OCI-LY1 (cell line): Measurements from ENCODE around the gene ATOX1.

ENCODE experiments used
- H2AFZ ChIP-seq: fragments of 200-600 bp; sonication (generic), shearing (Covaris generic); 2 replicates; pipeline ENCODE4 v1.6.0; 2014; ENCODE audit warnings: antibody characterized with exemption, mild to moderate bottlenecking, low read length
- H3F3A ChIP-seq: fragments of 200-600 bp; sonication (generic), shearing (Covaris generic); 2 replicates; pipeline ENCODE4 v1.6.0; 2014; ENCODE audit warnings: mild to moderate bottlenecking, antibody characterized with exemption, low read length, moderate library complexity; ENCODE audit not compliant: insufficient read depth
- H3K27ac ChIP-seq: fragments of 200-600 bp; sonication (generic); 2 replicates; pipeline ENCODE4 v1.5.1; 2014; ENCODE audit warnings: low read length, mixed run types, mild to moderate bottlenecking, low read depth; ENCODE audit not compliant: poor library complexity, severe bottlenecking
- H3K27me3 ChIP-seq: fragments of 200-600 bp; sonication (generic); 2 replicates; pipeline ENCODE4 v1.6.0; 2014; ENCODE audit warnings: antibody characterized with exemption, mild to moderate bottlenecking, low read length, moderate library complexity; ENCODE audit not compliant: insufficient read depth
- H3K36me3 ChIP-seq: fragments of 200-600 bp; sonication (generic); 2 replicates; pipeline ENCODE4 v1.6.1; 2014; ENCODE audit warnings: mild to moderate bottlenecking, antibody characterized with exemption, low read length, moderate library complexity, mixed read lengths; ENCODE audit not compliant: insufficient read depth
- H3K4me1 ChIP-seq: fragments of 200-600 bp; sonication (generic); 2 replicates; pipeline ENCODE4 v1.5.1; 2014; ENCODE audit warnings: mild to moderate bottlenecking, low read length, moderate library complexity; ENCODE audit not compliant: insufficient read depth, severe bottlenecking
- H3K4me2 ChIP-seq: fragments of 200-600 bp; sonication (generic), shearing (Covaris generic); 2 replicates; pipeline ENCODE4 v1.6.1; 2014; ENCODE audit warnings: low read length
- H3K4me3 ChIP-seq: fragments of 200-600 bp; sonication (generic); 2 replicates; pipeline ENCODE4 v1.5.1; 2014; ENCODE audit warnings: low read length, low read depth, mild to moderate bottlenecking, mixed read lengths; ENCODE audit not compliant: poor library complexity, severe bottlenecking
- H3K79me2 ChIP-seq: fragments of 200-600 bp; shearing (Covaris generic); 2 replicates; pipeline ENCODE4 v1.6.1; 2016; ENCODE audit warnings: mixed run types, low read length, mixed read lengths; ENCODE audit not compliant: insufficient read depth
- H3K9ac ChIP-seq: fragments of 200-600 bp; sonication (generic), shearing (Covaris generic); 2 replicates; pipeline ENCODE4 v1.6.1; 2014; ENCODE audit warnings: mild to moderate bottlenecking, low read length, mixed read lengths
- H3K9me2 ChIP-seq: fragments of 200-600 bp; sonication (generic), shearing (Covaris generic); 2 replicates; pipeline ENCODE4 v1.6.1; 2014; ENCODE audit warnings: low read depth, mild to moderate bottlenecking, low read length, mixed read lengths
- H3K9me3 ChIP-seq: fragments of 200-600 bp; shearing (Covaris generic); 2 replicates; pipeline ENCODE4 v1.6.1; 2014; ENCODE audit warnings: low read length, mixed read lengths
- H4K20me1 ChIP-seq: fragments of 200-600 bp; sonication (generic), shearing (Covaris generic); 2 replicates; pipeline ENCODE4 v1.6.0; 2016; ENCODE audit warnings: mild to moderate bottlenecking, low read length; ENCODE audit not compliant: insufficient read depth
- CTCF ChIP-seq: fragments of 200-600 bp; sonication (generic), shearing (Covaris generic); IDR thresholded peaks from 2 replicates; pipeline ENCODE4 v1.5.1; 2017; ENCODE audit warnings: mild to moderate bottlenecking, antibody characterized with exemption, low read length, moderate library complexity, mixed read lengths
- EZH2 ChIP-seq: fragments of 200-600 bp; sonication (generic), shearing (Covaris generic); IDR thresholded peaks from 2 replicates; pipeline ENCODE4 v1.8.0; 2017; ENCODE audit warnings: borderline replicate concordance, mixed run types, mild to moderate bottlenecking, antibody characterized with exemption, low read length, moderate library complexity, mixed read lengths

ATOX1 gene

GRCh38 chr5:151779531-151780125 lies 21.2 kb upstream of the ATOX1 start:
- no peaks in the 10 kb centered on the region for H3K27me3 ChIP-seq
- H3K4me2 ChIP-seq: peak overlapping the region; percentile 27; the same call in 1 of the 2 replicates
- H3K9me3 ChIP-seq: no peaks in the 10 kb centered on the region
- no peak overlapping the region for H3K9ac ChIP-seq
- H3K4me3 ChIP-seq: no peak overlapping the region
- TF ChIP-seq CTCF (no peak), EZH2 (no peak)
- H2AFZ ChIP-seq: no peak overlapping the region
- peaks cover 7% of the 10 kb centered on the region; the same call in 1 of the 2 replicates for H4K20me1 ChIP-seq
- H3K27ac ChIP-seq: peak overlapping the region; percentile 26
- peaks cover 76% of the 10 kb centered on the region for H3K4me1 ChIP-seq
- peaks cover 57% of the 10 kb centered on the region for H3K36me3 ChIP-seq
- H3K9me2 ChIP-seq: no peaks in the 10 kb centered on the region
- H3K79me2 ChIP-seq: peaks cover 100% of the 10 kb centered on the region
- H3F3A ChIP-seq: no peaks in the 10 kb centered on the region

GRCh38 chr5:151775025-151775606 lies 16.7 kb upstream of the ATOX1 start:
- TF ChIP-seq CTCF (no peak), EZH2 (no peak)
- peaks cover 2% of the 10 kb centered on the region; the same call in 1 of the 2 replicates for H4K20me1 ChIP-seq
- peaks cover 74% of the 10 kb centered on the region for H3K4me1 ChIP-seq

DNA sequence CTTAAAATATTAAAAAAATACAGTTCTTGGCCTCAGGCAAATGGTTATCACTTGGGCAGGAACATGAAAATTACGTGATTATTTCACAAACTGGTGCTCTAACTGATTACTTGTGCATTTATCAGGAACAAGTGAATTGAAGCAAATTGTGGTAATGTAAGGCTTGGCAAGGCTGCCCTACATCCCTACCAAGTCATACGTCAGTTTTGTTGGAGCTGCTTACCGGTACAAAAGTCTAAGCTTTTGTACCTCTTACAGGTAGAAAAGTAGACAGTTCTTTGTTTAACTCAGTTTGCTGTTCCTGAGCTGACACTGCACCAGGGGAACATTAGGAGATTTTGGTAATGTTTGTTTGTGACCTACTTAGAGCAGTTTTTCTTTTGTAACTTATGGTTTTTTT lies 15.5 kb upstream of the ATOX1 start:
- Histone ChIP-seq H3F3A (no peaks in the 10 kb centered on the region), H3K9ac (peak overlapping the region; percentile 97), H2AFZ (no peak overlapping the region), H3K4me3 (peak overlapping the region; percentile 79), H3K27me3 (no peaks in the 10 kb centered on the region), H3K9me3 (no peaks in the 10 kb centered on the region), H3K79me2 (peaks cover 69% of the 10 kb centered on the region), H3K9me2 (no peaks in the 10 kb centered on the region), H3K4me2 (peak overlapping the region; percentile 98), H3K27ac (no peak overlapping the region), H3K4me1 (peaks cover 66% of the 10 kb centered on the region), H3K36me3 (peaks cover 62% of the 10 kb centered on the region), H4K20me1 (peaks cover 2% of the 10 kb centered on the region; the same call in 1 of the 2 replicates)
- no peak for TF ChIP-seq CTCF
- no peak for TF ChIP-seq EZH2

More at GRCh38 chr5:151775025-151775606, 16.7 kb upstream of the ATOX1 start:
- Histone ChIP-seq H2AFZ (no peak overlapping the region), H3F3A (no peaks in the 10 kb centered on the region), H3K4me3 (peak overlapping the region; percentile 79), H3K9me3 (no peaks in the 10 kb centered on the region), H3K9me2 (no peaks in the 10 kb centered on the region), H3K4me2 (peak overlapping the region; percentile 98), H3K79me2 (peaks cover 80% of the 10 kb centered on the region), H3K9ac (peak overlapping the region; percentile 97), H3K27me3 (no peaks in the 10 kb centered on the region), H3K27ac (no peak overlapping the region), H3K36me3 (peaks cover 71% of the 10 kb centered on the region)
